Medulla oblongata (tissue), 1 donor: Measurements from ENCODE around the gene GALR2.
A peak's percentile ranks its signal among the peaks of the same experiment; 100 is the strongest.
"Not testable (repeated sequence)": the region's sequence is repeated elsewhere in the genome, so short reads cannot be mapped to it uniquely, and the experiment has no call there.

ENCODE experiments used
- DNase-seq: peaks from one replicate; pipeline ENCODE4 v3.0.0-alpha.2; 2015; ENCODE audit errors: extremely low spot score

Gene GALR2

GRCh38 chr17:76074390-76075363 is at the start of gene GALR2:
TSS of gene GALR2 (plus strand) at chr17:76074781. CDS start at chr17:76074884, 103 bp downstream.
- DNase-seq, result no peak

- DNase-seq, result no peak
These were observed 49.3 kb upstream of the GALR2 start for GRCh38 chr17:76025294-76025693.

- no peak for DNase-seq
These were observed 47.8 kb upstream of the GALR2 start for GRCh38 chr17:76026714-76027158.

- no peak for DNase-seq
These were observed 47.3 kb upstream of the GALR2 start, which contains the start of gene EVPL for GRCh38 chr17:76027159-76027839. TSS of gene EVPL (minus strand) at chr17:76027306. CDS start at chr17:76027198, 108 bp downstream.

GRCh38 chr17:76032073-76032779 is 42.4 kb upstream of the GALR2 start:
- DNase-seq, result no peak

- no peak for DNase-seq
These were observed 41.8 kb upstream of the GALR2 start for GRCh38 chr17:76032780-76033108.

- DNase-seq, result no peak
These were observed 41.4 kb upstream of the GALR2 start for GRCh38 chr17:76033139-76033538.

- no peak for DNase-seq
These were observed 39.9 kb upstream of the GALR2 start for GRCh38 chr17:76034428-76035350.

- no peak for DNase-seq
These were observed 37.9 kb upstream of the GALR2 start for GRCh38 chr17:76036497-76037261.

GRCh38 chr17:76038050-76038449 is 36.5 kb upstream of the GALR2 start:
- no peak for DNase-seq

- no peak for DNase-seq
These were observed 35.5 kb upstream of the GALR2 start for GRCh38 chr17:76039121-76039520.

GRCh38 chr17:76040376-76040775 is 34.2 kb upstream of the GALR2 start:
- no peak for DNase-seq

GRCh38 chr17:76042868-76043267 is 31.7 kb upstream of the GALR2 start:
- DNase-seq, result not testable (repeated sequence)

GRCh38 chr17:76044475-76045007 is 30.0 kb upstream of the GALR2 start:
- DNase-seq, result not testable (repeated sequence)

- DNase-seq, result no peak
These were observed 28.5 kb upstream of the GALR2 start for GRCh38 chr17:76046064-76046463.

GRCh38 chr17:76048025-76048605 is 26.5 kb upstream of the GALR2 start:
- peak; percentile 9 for DNase-seq

- DNase-seq, result no peak
These were observed 25.9 kb upstream of the GALR2 start for GRCh38 chr17:76048711-76049110.

- no peak for DNase-seq
These were observed 25.3 kb upstream of the GALR2 start for GRCh38 chr17:76049239-76049638.

- no peak for DNase-seq
These were observed 24.6 kb upstream of the GALR2 start for GRCh38 chr17:76049836-76050537.
